Measurements from ENCODE around the gene AARS2.

AARS2 gene

GRCh38 chr6:44262467-44263353 is 50.4 kb downstream of the AARS2 start:
- H3K4me3 ChIP-seq (ENCODE audit: low read depth, low read length), result no peak overlapping the region
- no peak for DNase-seq (ENCODE audit: low read depth)

GRCh38 chr6:44261581-44261980 is 51.6 kb downstream of the AARS2 start:
- no peak overlapping the region for H3K4me3 ChIP-seq (ENCODE audit: low read depth, low read length)
- DNase-seq (ENCODE audit: low read depth), result no peak
- TF ChIP-seq CTCF (IDR thresholded peaks at IDR 0.05; ENCODE audit: control insufficient read depth, extremely low read depth, insufficient read depth), result no peak

More at GRCh38 chr6:44262467-44263353, 50.4 kb downstream of the AARS2 start:
- no peak for TF ChIP-seq CTCF (IDR thresholded peaks at IDR 0.05; ENCODE audit: control insufficient read depth, extremely low read depth, insufficient read depth)

- no peak overlapping the region for H3K4me3 ChIP-seq (ENCODE audit: low read depth, low read length)
- no peak for DNase-seq (ENCODE audit: low read depth)
- TF ChIP-seq CTCF (IDR thresholded peaks at IDR 0.05; ENCODE audit: control insufficient read depth, extremely low read depth, insufficient read depth), result no peak
Measured at GRCh38 chr6:44260451-44261297, 52.5 kb downstream of the AARS2 start.

- no peak for TF ChIP-seq CTCF (IDR thresholded peaks at IDR 0.05; ENCODE audit: control insufficient read depth, extremely low read depth, insufficient read depth)
- H3K4me3 ChIP-seq (ENCODE audit: low read depth, low read length), result no peak overlapping the region
- DNase-seq (ENCODE audit: low read depth), result no peak
Measured at GRCh38 chr6:44260011-44260410, 53.1 kb downstream of the AARS2 start.

GRCh38 chr6:44258921-44259320 is 54.2 kb downstream of the AARS2 start:
- no peak overlapping the region for H3K4me3 ChIP-seq (ENCODE audit: low read depth, low read length)
- DNase-seq (ENCODE audit: low read depth), result no peak
- TF ChIP-seq CTCF (IDR thresholded peaks at IDR 0.05; ENCODE audit: control insufficient read depth, extremely low read depth, insufficient read depth), result no peak

- no peak overlapping the region; the same call in 1 of the 2 replicates for H3K4me3 ChIP-seq (ENCODE audit: low read depth, low read length)
- TF ChIP-seq CTCF (IDR thresholded peaks at IDR 0.05; ENCODE audit: control insufficient read depth, extremely low read depth, insufficient read depth), result no peak
- DNase-seq (ENCODE audit: low read depth), result no peak
Measured at GRCh38 chr6:44258325-44258863, 54.8 kb downstream of the AARS2 start.

Measured in LNCaP clone FGC (cell line).